HG03159 (cell line): ENCODE results near the gene C1orf198.

Experiments
- ATAC-seq: cut with Tn5 transposase; IDR thresholded peaks from one replicate; pipeline ENCODE4 v1.9.1; 2021; ENCODE audit warnings: mild to moderate bottlenecking, moderate library complexity; ENCODE audit not compliant: unreplicated experiment

C1orf198 gene

GRCh38 chr1:230814949-230815692 is 53.2 kb downstream of the C1orf198 start:
- no peak for ATAC-seq

GRCh38 chr1:230812568-230812967 is 55.8 kb downstream of the C1orf198 start:
- no peak for ATAC-seq

DNA sequence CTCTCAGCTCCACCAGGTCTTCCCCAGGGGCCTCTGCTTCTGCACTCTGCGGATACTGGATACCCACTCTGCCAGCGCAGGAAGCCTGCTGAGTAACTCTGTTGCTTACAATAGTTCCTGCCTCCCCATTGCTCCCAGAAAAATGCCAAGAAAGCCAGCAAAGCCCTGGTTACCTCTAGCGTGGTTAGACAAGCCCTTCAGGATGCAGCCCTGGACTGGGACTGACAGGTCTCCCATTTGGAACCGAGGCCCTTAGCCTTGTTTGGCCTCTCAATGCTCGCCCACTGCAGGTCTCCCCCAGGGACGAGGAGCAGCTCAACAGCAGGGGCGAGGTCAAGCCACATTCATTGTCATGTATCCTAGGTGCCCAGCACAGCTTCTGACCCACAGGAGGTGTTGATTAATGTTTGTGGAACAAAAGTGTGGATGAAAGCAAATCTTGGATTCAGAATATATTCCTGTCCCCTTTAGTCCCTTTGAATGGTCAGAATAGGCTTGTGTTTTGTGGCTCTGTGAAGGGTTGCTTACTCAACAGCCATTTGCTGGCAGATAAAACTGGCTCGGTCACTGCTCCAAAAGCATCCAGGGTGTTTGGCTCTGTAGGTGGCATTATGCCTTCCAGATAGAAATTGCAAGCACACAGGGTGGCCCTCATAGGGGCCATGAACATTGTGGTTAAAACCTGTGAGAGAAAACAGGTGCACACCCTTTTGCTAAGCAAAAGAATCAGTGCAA is 58.9 kb downstream of the C1orf198 start:
- ATAC-seq = no peak

DNA sequence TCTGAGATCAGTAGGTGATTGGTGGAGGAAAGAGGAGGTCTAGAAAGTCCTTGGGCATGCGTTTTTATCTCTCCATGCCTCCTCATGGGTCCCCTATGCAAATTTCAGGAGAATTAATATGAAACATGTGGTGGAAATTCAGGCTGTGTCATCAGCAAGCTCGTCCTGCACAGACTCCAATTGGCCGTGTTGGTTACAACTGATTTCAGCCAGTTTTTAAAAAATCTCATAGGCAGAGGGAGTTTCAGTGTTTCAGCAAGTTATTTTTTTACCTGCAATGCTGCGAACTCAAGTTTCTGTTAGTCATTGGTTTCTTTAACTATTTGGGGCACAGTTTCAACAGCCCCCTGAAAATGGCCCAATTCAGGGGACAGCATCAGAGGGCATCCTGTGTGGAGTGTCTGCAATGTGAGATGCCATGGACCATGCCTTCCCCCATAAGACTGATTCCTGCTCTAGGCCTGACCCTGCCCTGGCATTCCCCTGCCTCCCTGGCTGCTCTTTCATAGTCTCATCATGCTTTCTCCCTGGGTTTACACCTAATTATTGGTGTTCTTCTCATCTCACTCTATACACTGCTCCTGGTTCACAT is 59.9 kb downstream of the C1orf198 start:
- no peak for ATAC-seq

DNA sequence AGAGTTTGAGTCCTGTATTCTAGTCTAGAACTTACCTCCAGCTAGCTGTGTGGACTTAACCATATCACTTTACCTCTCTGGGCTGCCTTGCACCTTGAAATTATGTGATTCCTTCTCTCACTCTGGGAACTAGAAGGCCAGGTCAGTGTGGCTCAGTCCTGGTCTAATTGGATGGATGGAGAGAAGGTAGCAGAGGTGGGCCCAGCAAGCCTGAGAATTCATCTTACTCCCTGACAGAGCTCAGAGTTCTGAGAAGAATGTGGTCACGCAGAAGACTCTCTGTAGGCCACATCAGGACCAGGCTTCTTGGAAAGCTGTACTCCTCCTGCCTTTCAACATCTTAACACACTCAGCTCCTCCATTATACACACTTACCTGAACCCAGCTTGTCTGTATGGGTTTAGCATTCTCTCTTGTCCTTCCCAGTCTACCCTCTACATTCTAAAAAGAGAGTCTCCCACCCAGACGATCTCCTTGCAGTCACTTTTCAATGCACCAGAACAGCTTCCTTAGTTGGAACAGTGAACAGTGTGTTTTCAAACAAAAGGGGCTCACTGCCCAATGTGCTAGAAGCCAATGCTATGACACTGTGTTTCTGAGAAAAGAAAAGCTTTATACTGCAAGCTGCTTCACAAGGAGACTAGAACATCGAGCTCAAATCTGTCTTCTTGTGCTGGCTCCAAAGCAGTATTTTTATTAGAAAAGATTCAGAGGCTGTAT is 60.6 kb downstream of the C1orf198 start:
- ATAC-seq = no peak

DNA sequence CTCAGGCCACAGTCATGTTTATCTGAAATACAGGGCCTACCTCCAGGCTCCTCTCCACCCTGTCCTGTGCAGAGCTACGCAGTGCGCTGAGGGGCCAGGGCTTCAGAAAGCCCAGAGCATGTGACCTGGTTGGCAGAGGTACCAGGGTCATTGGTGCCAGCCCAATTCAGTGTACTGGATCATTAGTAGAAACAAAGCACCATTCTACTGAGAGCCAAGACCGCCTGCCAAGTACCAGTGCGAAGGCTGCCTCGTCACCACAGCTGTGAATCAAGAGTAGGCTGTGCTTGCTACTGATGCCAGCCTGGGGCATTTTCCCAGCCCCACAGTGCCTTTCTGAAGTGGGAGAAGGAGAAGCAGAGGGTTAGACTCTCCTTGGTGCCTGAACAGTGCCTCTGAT is 61.3 kb downstream of the C1orf198 start:
- no peak for ATAC-seq

DNA sequence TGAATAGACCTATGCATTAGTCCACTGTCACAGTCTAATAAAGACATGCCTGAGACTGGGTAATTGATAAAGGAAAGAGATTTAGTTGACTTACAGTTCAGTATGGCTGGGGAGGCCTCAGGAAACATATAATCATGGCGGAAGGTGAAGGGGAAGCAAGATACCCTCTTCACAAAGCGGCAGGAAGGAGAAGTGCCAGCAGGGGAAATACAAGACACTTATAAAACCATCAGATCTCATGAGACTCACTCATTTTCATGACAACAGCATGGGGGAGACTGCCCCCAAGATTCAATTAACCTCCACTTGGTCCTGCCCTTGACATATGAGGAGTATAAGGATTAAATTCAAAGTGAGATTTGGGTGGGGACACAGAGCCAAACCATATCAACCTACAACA is 61.8 kb downstream of the C1orf198 start:
- ATAC-seq = no peak

DNA sequence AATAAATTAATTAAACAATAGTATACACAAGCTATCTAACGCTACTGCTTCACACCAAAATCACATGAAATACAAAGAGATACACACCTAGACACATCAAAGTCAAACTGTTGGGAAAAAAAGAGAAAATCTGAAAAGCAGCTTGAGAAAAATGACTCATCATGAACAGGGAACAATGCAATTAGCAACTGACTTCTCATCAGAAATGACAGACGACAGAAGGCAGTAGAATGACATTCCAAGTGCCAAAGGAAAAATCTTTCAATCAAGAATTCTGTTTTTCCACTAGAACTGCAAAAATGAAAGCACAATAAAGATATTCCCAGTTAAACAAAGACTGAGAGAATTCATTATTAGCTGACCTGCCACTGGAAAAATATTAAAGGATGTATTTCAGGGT is 63.9 kb downstream of the C1orf198 start:
- no peak for ATAC-seq

GRCh38 chr1:230800891-230801840 is 67.2 kb downstream of the C1orf198 start:
- no peak for ATAC-seq

DNA sequence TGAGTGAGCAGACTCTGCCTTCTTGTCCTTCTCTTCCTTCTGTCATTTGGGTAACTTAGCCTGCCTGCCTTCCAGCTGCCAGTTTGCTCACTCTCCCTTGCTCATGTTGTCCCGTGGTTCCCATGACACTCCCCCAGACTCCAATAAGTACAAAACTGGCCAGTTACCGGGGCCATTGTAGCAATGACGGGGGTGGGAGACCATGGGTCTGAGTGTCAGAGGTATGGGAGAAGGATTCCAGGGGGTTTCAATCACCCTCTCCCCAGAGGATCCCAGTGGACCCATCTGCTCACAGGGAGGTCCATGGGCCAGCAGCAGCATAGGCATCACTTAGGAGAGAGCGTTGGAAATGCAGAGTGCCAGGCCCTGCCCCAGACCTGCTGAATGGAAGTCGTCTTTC is 69.8 kb downstream of the C1orf198 start:
- ATAC-seq = no peak

DNA sequence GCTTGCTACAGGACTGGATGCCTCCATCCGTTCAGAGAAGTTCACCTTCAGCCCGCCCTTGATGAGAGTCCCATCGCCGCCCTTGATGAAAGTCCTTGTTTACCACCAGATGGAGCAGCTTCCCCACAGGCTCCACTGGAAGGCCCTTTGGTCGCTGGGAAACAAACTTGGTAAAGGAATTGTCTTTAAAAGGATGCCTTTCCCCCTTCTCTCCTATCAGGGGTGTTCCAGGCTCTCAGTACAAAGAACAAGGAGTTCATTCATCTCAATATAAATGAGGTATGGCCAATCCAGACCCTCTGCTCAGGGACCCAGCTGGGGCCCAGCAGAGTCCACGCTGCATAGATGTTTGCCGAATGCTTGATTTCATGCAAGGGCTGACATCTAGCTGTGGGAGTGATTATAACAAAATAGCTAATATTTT is 70.4 kb downstream of the C1orf198 start:
- no peak for ATAC-seq

DNA sequence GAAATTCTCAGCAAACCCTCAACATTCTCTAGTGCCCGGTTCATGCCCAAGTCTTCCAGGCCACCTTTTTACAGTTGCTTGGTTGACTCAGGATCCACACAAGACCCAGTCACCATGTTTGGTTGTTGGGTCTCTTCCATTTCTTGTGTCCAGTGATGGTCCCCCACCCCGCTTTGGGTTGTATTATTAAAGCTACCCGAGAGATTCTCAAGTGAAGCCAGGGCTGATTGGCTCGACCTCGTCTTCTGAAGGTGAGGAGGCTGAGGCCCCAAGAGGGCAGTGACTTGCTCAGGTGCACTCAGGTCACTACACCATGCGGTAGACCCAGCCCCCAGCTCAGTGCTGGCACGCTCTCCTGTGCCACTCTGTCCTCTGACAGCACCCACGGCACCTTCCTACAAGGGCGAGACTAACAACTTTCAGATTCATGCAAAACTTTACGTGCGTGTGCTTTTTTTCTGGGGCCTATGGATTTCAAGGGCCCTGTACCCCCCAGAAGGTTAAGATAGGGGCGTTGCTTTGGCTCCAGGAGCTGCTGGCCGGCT is 70.9 kb downstream of the C1orf198 start:
- no peak for ATAC-seq

DNA sequence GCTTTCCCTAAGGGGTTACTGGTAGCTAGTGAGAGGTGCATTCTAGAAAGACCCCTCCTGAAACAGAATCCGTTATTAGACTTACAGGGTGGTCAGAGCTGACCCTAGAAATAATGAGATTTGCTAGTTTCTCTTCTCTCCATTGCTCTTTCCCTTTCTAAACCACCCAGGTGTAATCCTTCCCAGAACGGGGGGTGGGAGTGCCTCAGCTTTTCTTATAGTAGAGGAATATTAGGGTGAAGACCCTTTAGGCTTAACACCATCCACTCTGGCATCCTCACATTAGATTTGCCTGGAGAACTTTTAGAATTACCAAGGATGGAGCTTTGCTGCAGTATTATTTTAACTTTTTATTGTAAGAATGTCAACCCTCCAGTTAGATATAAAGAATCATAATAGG is 71.7 kb downstream of the C1orf198 start:
- no peak for ATAC-seq

- ATAC-seq = no peak
Observed at GRCh38 chr1:230794871-230795605, 73.3 kb downstream of the C1orf198 start.

- ATAC-seq = no peak
Observed at GRCh38 chr1:230794431-230794830, 73.9 kb downstream of the C1orf198 start.

DNA sequence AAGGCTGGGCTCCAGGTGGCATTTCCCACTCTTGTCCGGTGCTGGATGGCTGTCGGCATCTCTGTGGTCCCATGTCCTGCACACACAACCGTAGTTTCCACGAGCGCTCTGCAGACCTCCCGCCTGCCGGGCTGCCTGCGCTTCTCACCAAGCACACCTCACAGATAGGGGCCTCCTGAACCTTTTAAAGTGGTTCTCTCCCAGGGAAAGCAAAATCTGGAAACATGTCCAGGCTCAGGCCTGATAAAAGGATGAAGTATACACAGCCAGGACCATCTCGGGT is 74.9 kb downstream of the C1orf198 start:
- ATAC-seq = no peak

DNA sequence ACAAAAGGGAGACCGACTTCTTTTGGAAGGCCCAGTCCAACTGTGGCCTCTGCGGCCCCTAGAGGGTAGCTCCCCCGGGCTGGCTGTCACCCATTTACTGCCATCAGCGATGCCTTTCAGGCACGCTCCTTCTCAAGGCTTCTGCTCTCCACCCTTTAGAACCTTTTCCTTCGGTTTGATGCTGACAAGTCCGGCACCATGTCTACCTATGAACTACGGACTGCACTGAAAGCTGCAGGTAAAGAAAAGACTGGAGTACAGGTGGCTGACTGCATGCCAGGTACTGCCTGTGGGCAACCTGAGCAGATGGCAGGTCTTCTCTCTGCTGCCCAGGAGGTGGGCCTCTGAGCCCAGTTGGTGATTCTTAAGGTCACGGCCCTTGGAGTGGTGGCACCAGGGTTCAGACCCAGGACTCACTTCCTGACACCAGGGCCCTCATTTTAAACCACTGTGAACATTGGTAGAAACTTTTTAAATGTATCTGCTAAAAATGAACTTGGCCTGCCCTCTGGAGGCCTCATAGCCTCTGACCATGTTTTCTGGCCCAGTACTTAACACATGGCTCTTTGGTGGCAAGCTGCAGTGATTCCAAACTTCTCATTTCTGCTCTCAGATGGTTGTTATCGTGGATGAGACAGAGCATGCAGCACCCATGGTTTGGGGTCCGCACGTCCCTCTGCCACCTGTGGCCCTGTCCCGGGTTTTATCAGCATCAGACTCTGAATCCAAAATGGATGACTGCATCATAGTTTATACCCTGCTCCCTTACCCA is 75.4 kb downstream of the C1orf198 start:
- ATAC-seq = no peak

DNA sequence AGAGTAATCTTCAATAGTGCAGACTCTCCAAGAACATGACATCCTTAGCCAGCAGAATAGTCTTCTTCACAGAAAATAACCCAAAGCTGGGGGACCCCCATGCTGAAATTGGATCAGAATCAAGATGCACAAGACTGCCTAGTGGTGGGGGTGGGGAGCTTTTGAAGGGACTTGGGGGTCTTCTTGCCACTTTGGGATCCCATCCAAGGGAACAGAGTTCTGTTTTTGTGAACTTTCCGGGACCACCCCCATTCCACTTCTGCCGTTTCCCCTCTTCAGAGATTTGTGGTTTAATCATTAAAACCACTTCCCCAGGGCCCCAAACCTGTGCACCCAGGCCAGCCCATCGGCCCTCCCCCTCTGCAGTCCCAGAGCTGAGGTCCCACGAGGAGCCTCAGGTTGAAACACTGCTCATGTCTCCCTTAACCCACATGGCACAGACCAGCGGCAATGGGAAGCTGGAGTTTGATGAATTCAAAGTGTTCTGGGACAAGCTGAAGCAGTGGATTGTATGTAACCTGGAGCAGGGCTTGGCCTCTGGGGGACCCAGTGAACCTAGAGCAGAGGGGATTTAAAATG is 76.2 kb downstream of the C1orf198 start:
- ATAC-seq = no peak
